Smooth muscle cell (in vitro differentiated cells): ENCODE measurements around the gene PDZD2. TPM values are rescaled to one million over a fixed set of nuclear protein-coding genes. Genes with fewer than 3 reads are reported as not detected.

Source experiments
- DNase-seq: peaks from one replicate; lab custom pipeline; 2025; ENCODE audit not compliant: unreplicated experiment; lab: John Stamatoyannopoulos, UW
- H2AFZ ChIP-seq: fragments of 200-600 bp; sonication (generic); 2 replicates; pipeline ENCODE4 v1.6.0; 2016; ENCODE audit warnings: antibody characterized with exemption, low read depth, mild to moderate bottlenecking
- H3F3A ChIP-seq: fragments of 200-600 bp; sonication (generic); 2 replicates; pipeline ENCODE4 v1.6.0; 2017; ENCODE audit warnings: antibody characterized with exemption, low read depth
- H3K27ac ChIP-seq: fragments of 200-600 bp; sonication (generic); 2 replicates; pipeline ENCODE4 v1.5.1; 2016; ENCODE audit warnings: low read depth, mild to moderate bottlenecking
- H3K27me3 ChIP-seq: fragments of 200-600 bp; sonication (generic); 2 replicates; pipeline ENCODE4 v1.6.1; 2016; ENCODE audit warnings: low read depth, mild to moderate bottlenecking
- H3K36me3 ChIP-seq: fragments of 200-600 bp; sonication (generic); 2 replicates; pipeline ENCODE4 v1.5.1; 2016; ENCODE audit warnings: low read depth
- H3K4me1 ChIP-seq: fragments of 200-600 bp; sonication (generic); 2 replicates; pipeline ENCODE4 v1.5.1; 2016; ENCODE audit warnings: low read depth
- H3K4me2 ChIP-seq: fragments of 200-600 bp; sonication (generic); 2 replicates; pipeline ENCODE4 v1.6.0; 2016; ENCODE audit warnings: mild to moderate bottlenecking
- H3K4me3 ChIP-seq: fragments of 200-600 bp; sonication (generic); 2 replicates; pipeline ENCODE4 v1.5.1; 2016; ENCODE audit warnings: mild to moderate bottlenecking
- H3K79me2 ChIP-seq: fragments of 200-600 bp; sonication (generic); 2 replicates; pipeline ENCODE4 v1.6.0; 2016; ENCODE audit warnings: low read depth, mild to moderate bottlenecking
- H3K9ac ChIP-seq: fragments of 200-600 bp; sonication (generic); 2 replicates; pipeline ENCODE4 v1.6.0; 2016; ENCODE audit warnings: low read depth
- H3K9me3 ChIP-seq: fragments of 200-600 bp; sonication (generic); replicated peaks from 2 replicates; pipeline ENCODE4 v1.5.1; 2016; ENCODE audit warnings: low read depth
- H4K20me1 ChIP-seq: fragments of 200-600 bp; sonication (generic); 2 replicates; pipeline ENCODE4 v1.6.0; 2016; ENCODE audit warnings: low read depth
- CTCF ChIP-seq: fragments of 200-600 bp; sonication (generic); IDR thresholded peaks from 2 replicates; pipeline ENCODE4 v1.5.1; 2017; ENCODE audit warnings: borderline replicate concordance, mild to moderate bottlenecking, antibody characterized with exemption; ENCODE audit not compliant: insufficient read depth, poor library complexity, severe bottlenecking
- WGBS: methylation state at CpG from one replicate; pipeline ENCODE4 v1.1.7; 2016; ENCODE audit warnings: low lambda C conversion rate; 5-methylcytosine and 5-hydroxymethylcytosine counted together
- polyA plus RNA-seq: library from polyadenylated mRNA; unstranded; fragments of >200 nt; fragmentation: Nextera tagmentation; extraction: Ambion mirVana; gene quantifications from 2 replicates; pipeline ENCODE4 v1.2.1, GENCODE V29; 2016
- total RNA-seq: library from RNA; depleted of rRNA; stranded (reverse); fragments of >200 nt; gene quantifications from 2 replicates; pipeline ENCODE4 v1.2.3, GENCODE V29; 2014

The PDZD2 gene
- total and polyA plus RNA-seq, 2 experiments from 2014 or later = 3.2 to 4.1 TPM

- no peak overlapping the region for H3K9ac ChIP-seq
- peaks cover 15% of the 10 kb centered on the region for H3K4me1 ChIP-seq
- H3K27me3 ChIP-seq = no peaks in the 10 kb centered on the region
- H3K4me3 ChIP-seq = no peak overlapping the region
- no peak for TF ChIP-seq CTCF
- H4K20me1 ChIP-seq = no peaks in the 10 kb centered on the region
- 84% methylated on average over 20 of the region's 20 CpGs for WGBS
- H3K79me2 ChIP-seq = no peaks in the 10 kb centered on the region
- no peaks in the 10 kb centered on the region for H3K36me3 ChIP-seq
- H3K9me3 ChIP-seq = no peaks in the 10 kb centered on the region
- H3K27ac ChIP-seq = no peak overlapping the region
- no peak overlapping the region for H3K4me2 ChIP-seq
- H3F3A ChIP-seq = no peaks in the 10 kb centered on the region
- no peak for DNase-seq
- peak overlapping the region; percentile 41 for H2AFZ ChIP-seq
Measured at GRCh38 chr5:31754741-31755675, 116.1 kb downstream of the PDZD2 start.

- no peak overlapping the region for H3K4me2 ChIP-seq
- peaks cover 15% of the 10 kb centered on the region for H3K4me1 ChIP-seq
- no peaks in the 10 kb centered on the region for H3F3A ChIP-seq
- no peaks in the 10 kb centered on the region for H3K27me3 ChIP-seq
- no peak for DNase-seq
- no peaks in the 10 kb centered on the region for H3K79me2 ChIP-seq
- WGBS = 89% methylated on average over 10 of the region's 10 CpGs
- H3K9ac ChIP-seq = no peak overlapping the region
- no peak overlapping the region for H3K4me3 ChIP-seq
- no peak overlapping the region for H2AFZ ChIP-seq
- no peak for TF ChIP-seq CTCF
- no peaks in the 10 kb centered on the region for H4K20me1 ChIP-seq
- no peaks in the 10 kb centered on the region for H3K36me3 ChIP-seq
- no peaks in the 10 kb centered on the region for H3K9me3 ChIP-seq
- H3K27ac ChIP-seq = no peak overlapping the region
Measured at GRCh38 chr5:31755676-31756230, 116.8 kb downstream of the PDZD2 start.

GRCh38 chr5:31757806-31758205 is 118.9 kb downstream of the PDZD2 start:
- H3K36me3 ChIP-seq = no peaks in the 10 kb centered on the region

More at GRCh38 chr5:31757806-31758205, 118.9 kb downstream of the PDZD2 start:
- no peaks in the 10 kb centered on the region for H3K79me2 ChIP-seq
- 41% methylated on average over 8 of the region's 8 CpGs for WGBS
- no peak overlapping the region for H3K4me3 ChIP-seq
- H3K27me3 ChIP-seq = no peaks in the 10 kb centered on the region
- H3K9ac ChIP-seq = no peak overlapping the region
- no peaks in the 10 kb centered on the region for H3F3A ChIP-seq
- no peak overlapping the region for H3K27ac ChIP-seq
- no peak for TF ChIP-seq CTCF
- no peak overlapping the region for H3K4me2 ChIP-seq
- H3K9me3 ChIP-seq = no peaks in the 10 kb centered on the region
- no peak for DNase-seq
- peaks cover 15% of the 10 kb centered on the region for H3K4me1 ChIP-seq
- no peaks in the 10 kb centered on the region for H4K20me1 ChIP-seq
- H2AFZ ChIP-seq = no peak overlapping the region
